Lung microvascular endothelial cell (primary cell): Measurements from ENCODE around the gene RFX1. TPM values are rescaled to one million over a fixed set of nuclear protein-coding genes. Genes with fewer than 3 reads are reported as not detected.

Experiments used
- total RNA-seq: library from RNA; depleted of rRNA; stranded (reverse); fragments of >200 nt; gene quantifications from 2 replicates; pipeline ENCODE4 v1.2.1, GENCODE V29; 2014

RFX1 gene
- total RNA-seq, 1 donor from 2014 or later, result 2.2 TPM

Other genes starting within 250 kb of the RFX1 start
- 17.0 and 22.4 TPM in 2 replicates for gene MRI1, start 241.8 kb downstream of the RFX1 start, total RNA-seq
- 37.5 and 46.2 TPM in 2 replicates for gene C19orf53, start 231.9 kb downstream of the RFX1 start, total RNA-seq
- gene ZSWIM4, start 210.9 kb downstream of the RFX1 start, total RNA-seq, result 7.8 and 11.3 TPM in 2 replicates
- 0.40 TPM in 1 of 2 replicates, not detected in the other for gene NANOS3, start 129.2 kb downstream of the RFX1 start, total RNA-seq
- under 0.01 and 0.20 TPM in 2 replicates for gene BRME1, start 100.2 kb downstream of the RFX1 start, total RNA-seq
- gene CC2D1A, start 100.1 kb downstream of the RFX1 start, total RNA-seq, result 3.3 and 3.8 TPM in 2 replicates
- gene PODNL1, start 67.9 kb downstream of the RFX1 start, total RNA-seq, result not detected in 2 replicates
- gene DCAF15, start 53.8 kb downstream of the RFX1 start, total RNA-seq, result 6.1 and 8.5 TPM in 2 replicates
- not detected in 2 replicates for gene RLN3, start 21.8 kb upstream of the RFX1 start, total RNA-seq
- 1.2 and 4.1 TPM in 2 replicates for gene IL27RA, start 25.4 kb upstream of the RFX1 start, total RNA-seq
- not detected in 2 replicates for gene PALM3, start 55.8 kb upstream of the RFX1 start, total RNA-seq
- 0.22 TPM in 1 of 2 replicates, not detected in the other for gene MISP3, start 66.5 kb upstream of the RFX1 start, total RNA-seq
- gene C19orf67, start 79.5 kb upstream of the RFX1 start, total RNA-seq, result not detected in 2 replicates
- gene SAMD1, start 84.4 kb upstream of the RFX1 start, total RNA-seq, result 8.3 and 18.3 TPM in 2 replicates
- 27.0 and 32.9 TPM in 2 replicates for gene PRKACA, start 111.4 kb upstream of the RFX1 start, total RNA-seq
- gene ASF1B, start 130.3 kb upstream of the RFX1 start, total RNA-seq, result 4.0 and 11.6 TPM in 2 replicates
- 3.3 and 5.4 TPM in 2 replicates for gene ADGRL1, start 199.8 kb upstream of the RFX1 start, total RNA-seq